Caco-2 (cell line): ENCODE results near the gene DENND1A. TPM values are rescaled to one million over a fixed set of nuclear protein-coding genes. Genes with fewer than 3 reads are reported as not detected.

Experiments used
- BruUV-seq: library from RNA; stranded (reverse); fragments of 400-500 nt; replicated peaks from 2 replicates; lab custom pipeline; 2021; lab: Mats Ljungman, UMichigan
- CTCF ChIA-PET: fragments of 300-600 bp; sonication (Branson Sonifier 250); formaldehyde crosslinking; loops from one replicate; lab custom pipeline; 2022; ENCODE audit warnings: antibody characterized with exemption; lab: Charles Lee
- POLR2A ChIA-PET: fragments of 300-600 bp; sonication (Branson Sonifier 250); formaldehyde crosslinking; loops from one replicate; lab custom pipeline; 2022; ENCODE audit warnings: antibody characterized with exemption; lab: Charles Lee
- DNase-seq, 2 experiments: peaks; one replicate each; pipeline versions ENCODE4 v3.0.0 to v3.0.0-alpha.2; 2020 to 2022
- H3K27me3 ChIP-seq: replicated peaks from 2 replicates; pipeline ENCODE4 v1.6.0; 2011; ENCODE audit warnings: low read length; ENCODE audit not compliant: control insufficient read depth, insufficient read depth
- H3K36me3 ChIP-seq: 2 replicates; pipeline ENCODE4 v1.5.1; 2011; ENCODE audit warnings: low read length; ENCODE audit not compliant: control insufficient read depth, insufficient read depth
- H3K4me1 ChIP-seq: fragments of 250-450 bp; sonication (Bioruptor Pico); 2 replicates; pipeline ENCODE4 v1.5.1; 2020; ENCODE audit warnings: mild to moderate bottlenecking
- H3K4me3 ChIP-seq: 2 replicates; pipeline ENCODE4 v1.5.1; 2011; ENCODE audit warnings: low read depth, mild to moderate bottlenecking, control low read depth, low read length
- H3K9me3 ChIP-seq: fragments of 250-450 bp; sonication (Bioruptor Pico); 2 replicates; pipeline ENCODE4 v1.5.1; 2020; ENCODE audit warnings: mild to moderate bottlenecking, moderate library complexity
- H3K27ac Mint-ChIP-seq: one replicate; pipeline ENCODE4 v1.8.0; 2022; ENCODE audit warnings: mixed read lengths; ENCODE audit not compliant: unreplicated experiment
- H3K27me3 Mint-ChIP-seq: one replicate; pipeline ENCODE4 v1.8.0; 2022; ENCODE audit warnings: mixed read lengths; ENCODE audit not compliant: insufficient read depth, unreplicated experiment
- H3K36me3 Mint-ChIP-seq: one replicate; pipeline ENCODE4 v1.8.0; 2022; ENCODE audit warnings: mild to moderate bottlenecking, mixed read lengths; ENCODE audit not compliant: insufficient read depth, unreplicated experiment
- H3K4me1 Mint-ChIP-seq: one replicate; pipeline ENCODE4 v1.8.0; 2022; ENCODE audit warnings: low read depth, mixed read lengths; ENCODE audit not compliant: unreplicated experiment
- H3K4me3 Mint-ChIP-seq: one replicate; pipeline ENCODE4 v1.8.0; 2022; ENCODE audit warnings: mild to moderate bottlenecking, moderate library complexity, mixed read lengths; ENCODE audit not compliant: unreplicated experiment
- H3K9me3 Mint-ChIP-seq: one replicate; pipeline ENCODE4 v1.8.0; 2022; ENCODE audit warnings: mixed read lengths; ENCODE audit not compliant: unreplicated experiment
- intact Hi-C: fragments of 100-400 bp; cut with micrococcal nuclease; formaldehyde crosslinking; loops from one replicate; pipeline ENCODE4 v1.10.0; 2022; ENCODE audit not compliant: unreplicated experiment
- total RNA-seq: library from RNA; stranded (reverse); gene quantifications from 2 replicates; pipeline ENCODE4 v1.2.3, GENCODE V29; 2022
- TF ChIP-seq, protein P1 (sequence below), 2 experiments: fragments of 200-600 bp in 1 of 2; IDR thresholded peaks; 1 replicate in 1 of 2; 2 replicates in 1 of 2; pipeline versions ENCODE4 v1.5.1 to v1.8.0; 2011 to 2022; ENCODE audit warnings: antibody characterized with exemption in 1 of 2, control low read depth in 1 of 2, inconsistent platforms in 1 of 2, low read depth in 1 of 2, low read length in 1 of 2, mild to moderate bottlenecking in 1 of 2, moderate library complexity in 1 of 2; ENCODE audit not compliant: insufficient read depth in 1 of 2, severe bottlenecking in 1 of 2, unreplicated experiment in 1 of 2

DENND1A gene
- total RNA-seq, 1 experiment from 2014 or later: 41.6 TPM

- no peaks in the 10 kb centered on the region for H3K4me1 Mint-ChIP-seq
- no peaks in the 10 kb centered on the region for H3K36me3 ChIP-seq
- no peaks in the 10 kb centered on the region for H3K27me3 Mint-ChIP-seq
- H3K4me1 ChIP-seq: no peaks in the 10 kb centered on the region
- TF ChIP-seq, protein P1, sequence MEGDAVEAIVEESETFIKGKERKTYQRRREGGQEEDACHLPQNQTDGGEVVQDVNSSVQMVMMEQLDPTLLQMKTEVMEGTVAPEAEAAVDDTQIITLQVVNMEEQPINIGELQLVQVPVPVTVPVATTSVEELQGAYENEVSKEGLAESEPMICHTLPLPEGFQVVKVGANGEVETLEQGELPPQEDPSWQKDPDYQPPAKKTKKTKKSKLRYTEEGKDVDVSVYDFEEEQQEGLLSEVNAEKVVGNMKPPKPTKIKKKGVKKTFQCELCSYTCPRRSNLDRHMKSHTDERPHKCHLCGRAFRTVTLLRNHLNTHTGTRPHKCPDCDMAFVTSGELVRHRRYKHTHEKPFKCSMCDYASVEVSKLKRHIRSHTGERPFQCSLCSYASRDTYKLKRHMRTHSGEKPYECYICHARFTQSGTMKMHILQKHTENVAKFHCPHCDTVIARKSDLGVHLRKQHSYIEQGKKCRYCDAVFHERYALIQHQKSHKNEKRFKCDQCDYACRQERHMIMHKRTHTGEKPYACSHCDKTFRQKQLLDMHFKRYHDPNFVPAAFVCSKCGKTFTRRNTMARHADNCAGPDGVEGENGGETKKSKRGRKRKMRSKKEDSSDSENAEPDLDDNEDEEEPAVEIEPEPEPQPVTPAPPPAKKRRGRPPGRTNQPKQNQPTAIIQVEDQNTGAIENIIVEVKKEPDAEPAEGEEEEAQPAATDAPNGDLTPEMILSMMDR (IDR thresholded peaks at IDR 0.05; ENCODE audit: insufficient read depth in 1 of 2, low read depth in 1 of 2, low read length in 1 of 2, severe bottlenecking in 1 of 2, unreplicated experiment in 1 of 2): no peak
- no peak overlapping the region for H3K27ac Mint-ChIP-seq
- H3K4me3 ChIP-seq: no peak overlapping the region
- no TSS peak for BruUV-seq
- CTCF ChIA-PET: interaction anchor here (0.5 kb wide), 1 partner anchor 253 kb away, joined by 3 read pairs; no protein-coding TSS in a partner anchor
- DNase-seq: no peak
- no peaks in the 10 kb centered on the region for H3K9me3 ChIP-seq
- H3K9me3 Mint-ChIP-seq: no peaks in the 10 kb centered on the region
- H3K27me3 ChIP-seq: no peaks in the 10 kb centered on the region
- intact Hi-C loops: no loop called here
- POLR2A ChIA-PET: no interaction called here
- H3K4me3 Mint-ChIP-seq: no peak overlapping the region
- peaks cover 14% of the 10 kb centered on the region for H3K36me3 Mint-ChIP-seq
These were observed 312.6 kb downstream of the DENND1A start for GRCh38 chr9:123617286-123617685.

GRCh38 chr9:123616707-123617106 is 313.2 kb downstream of the DENND1A start:
- intact Hi-C loops: no loop called here
- Mint-ChIP-seq H3K9me3 (no peaks in the 10 kb centered on the region), H3K27me3 (no peaks in the 10 kb centered on the region), H3K4me1 (no peaks in the 10 kb centered on the region), H3K27ac (no peak overlapping the region), H3K36me3 (peaks cover 14% of the 10 kb centered on the region), H3K4me3 (no peak overlapping the region)
- ChIA-PET CTCF (no interaction called here), POLR2A (no interaction called here)
- Histone ChIP-seq H3K4me1 (no peaks in the 10 kb centered on the region), H3K9me3 (no peaks in the 10 kb centered on the region), H3K27me3 (no peaks in the 10 kb centered on the region), H3K36me3 (no peaks in the 10 kb centered on the region), H3K4me3 (no peak overlapping the region)
- DNase-seq: no peak
- no TSS peak for BruUV-seq
- TF ChIP-seq, protein P1 (IDR thresholded peaks at IDR 0.05; ENCODE audit: insufficient read depth in 1 of 2, low read depth in 1 of 2, low read length in 1 of 2, severe bottlenecking in 1 of 2, unreplicated experiment in 1 of 2): no peak

DNA sequence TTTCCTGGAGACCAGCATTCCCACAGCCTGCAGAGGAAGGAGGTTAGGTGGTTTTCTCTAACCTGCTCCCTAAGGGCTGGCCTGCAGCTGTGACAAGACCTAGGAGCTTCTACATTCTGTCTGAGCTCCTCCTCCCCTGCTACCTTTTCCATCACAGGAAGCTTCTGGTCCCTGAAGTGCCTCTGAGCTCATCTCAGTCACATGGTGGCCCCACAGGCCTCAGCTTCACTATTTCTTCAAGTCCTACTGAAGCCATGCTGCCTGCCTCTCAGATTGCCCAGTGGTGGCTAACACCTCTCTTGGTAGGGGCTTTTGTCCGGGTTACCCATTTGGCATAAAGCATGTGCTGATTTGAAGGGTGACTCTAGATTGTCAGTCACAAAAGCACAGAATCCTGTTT is 314.5 kb downstream of the DENND1A start:
- no peaks in the 10 kb centered on the region for H3K36me3 ChIP-seq
- intact Hi-C loops: no loop called here
- ChIA-PET CTCF (no interaction called here), POLR2A (no interaction called here)
- Mint-ChIP-seq H3K9me3 (no peaks in the 10 kb centered on the region), H3K4me1 (no peaks in the 10 kb centered on the region), H3K27ac (no peak overlapping the region), H3K36me3 (peaks cover 14% of the 10 kb centered on the region), H3K27me3 (no peaks in the 10 kb centered on the region), H3K4me3 (no peak overlapping the region)
- BruUV-seq: no TSS peak
- no peak overlapping the region for H3K4me3 ChIP-seq
- DNase-seq: no peak
- TF ChIP-seq, protein P1 (IDR thresholded peaks at IDR 0.05; ENCODE audit: insufficient read depth in 1 of 2, low read depth in 1 of 2, low read length in 1 of 2, severe bottlenecking in 1 of 2, unreplicated experiment in 1 of 2): no peak
- no peaks in the 10 kb centered on the region for H3K4me1 ChIP-seq
- no peaks in the 10 kb centered on the region for H3K27me3 ChIP-seq
- no peaks in the 10 kb centered on the region for H3K9me3 ChIP-seq
